ENCODE data around the gene PISD. TPM values are rescaled to one million over a fixed set of nuclear protein-coding genes. Genes with fewer than 3 reads are reported as not detected.
A peak's percentile ranks its signal among the peaks of the same experiment; 100 is the strongest.

The PISD gene
- total RNA-seq, 1 experiment from 2014 or later: 49.1 TPM

GRCh38 chr22:31652911-31653684 is 8.9 kb downstream of the PISD start:
- no peak for DNase-seq (ENCODE audit: low read depth)

GRCh38 chr22:31652088-31652487 is 9.9 kb downstream of the PISD start:
- no peak for DNase-seq (ENCODE audit: low read depth)

- DNase-seq (ENCODE audit: low read depth): no peak
Observed at GRCh38 chr22:31651664-31652063, 10.4 kb downstream of the PISD start.

- peak; percentile 28 for DNase-seq (ENCODE audit: low read depth)
Observed at GRCh38 chr22:31650391-31650790, 11.6 kb downstream of the PISD start.

DNA sequence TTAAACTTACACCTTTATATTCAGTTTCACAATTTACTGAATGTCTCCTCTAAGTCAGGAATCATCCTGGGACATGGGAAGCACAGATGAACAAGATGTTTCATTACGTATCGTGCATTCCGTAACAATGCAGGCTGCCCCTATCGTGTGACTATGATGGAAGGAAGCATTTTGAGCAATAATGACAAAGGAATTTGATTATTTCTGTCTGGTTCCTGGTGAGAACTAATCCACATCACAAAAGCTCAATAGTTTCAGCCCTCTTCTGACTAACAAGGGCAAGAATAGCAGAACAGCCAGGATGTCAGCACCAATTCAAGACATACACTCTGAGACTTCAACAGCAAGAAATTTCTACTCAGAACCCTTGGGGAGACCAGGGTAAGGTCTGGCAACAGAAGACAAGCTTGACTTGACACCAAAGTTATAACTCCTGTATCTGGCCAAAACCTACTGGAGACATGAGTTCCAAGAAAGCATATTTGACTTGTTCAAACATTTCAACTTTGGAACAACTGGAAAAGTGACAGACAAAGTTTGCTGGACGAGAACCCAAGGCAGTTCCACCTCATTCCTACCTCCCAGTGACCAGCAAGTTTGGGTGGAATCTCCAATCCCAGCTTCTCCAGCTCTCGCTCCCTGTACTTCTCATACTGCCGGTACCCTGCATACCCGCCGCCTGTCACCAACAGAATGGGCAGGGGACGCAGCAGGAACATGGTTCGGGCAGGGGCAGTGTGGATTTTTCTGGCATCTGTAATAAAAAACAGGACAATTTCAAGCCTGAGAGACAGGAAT is 14.3 kb downstream of the PISD start:
- no peak for DNase-seq (ENCODE audit: low read depth)

DNA sequence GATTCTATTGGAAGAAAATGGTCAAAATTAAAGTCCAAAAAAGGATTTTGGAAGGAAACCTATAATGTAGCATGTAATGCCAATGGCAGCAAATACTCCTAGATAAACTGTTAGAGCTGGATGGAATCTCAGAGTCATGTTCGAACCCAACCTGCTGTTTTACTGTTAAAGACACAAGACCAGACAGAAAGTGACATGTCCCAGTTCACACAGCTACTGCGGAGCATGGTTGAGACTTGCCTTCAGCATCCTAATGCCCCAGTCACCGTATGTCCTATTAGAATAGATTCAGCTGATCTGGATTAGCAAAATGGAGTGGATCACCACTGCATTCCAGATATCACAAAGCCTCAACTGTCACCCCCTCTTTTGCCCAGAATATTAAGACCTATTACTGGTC is 14.9 kb downstream of the PISD start:
- no peak for DNase-seq (ENCODE audit: low read depth)

DNA sequence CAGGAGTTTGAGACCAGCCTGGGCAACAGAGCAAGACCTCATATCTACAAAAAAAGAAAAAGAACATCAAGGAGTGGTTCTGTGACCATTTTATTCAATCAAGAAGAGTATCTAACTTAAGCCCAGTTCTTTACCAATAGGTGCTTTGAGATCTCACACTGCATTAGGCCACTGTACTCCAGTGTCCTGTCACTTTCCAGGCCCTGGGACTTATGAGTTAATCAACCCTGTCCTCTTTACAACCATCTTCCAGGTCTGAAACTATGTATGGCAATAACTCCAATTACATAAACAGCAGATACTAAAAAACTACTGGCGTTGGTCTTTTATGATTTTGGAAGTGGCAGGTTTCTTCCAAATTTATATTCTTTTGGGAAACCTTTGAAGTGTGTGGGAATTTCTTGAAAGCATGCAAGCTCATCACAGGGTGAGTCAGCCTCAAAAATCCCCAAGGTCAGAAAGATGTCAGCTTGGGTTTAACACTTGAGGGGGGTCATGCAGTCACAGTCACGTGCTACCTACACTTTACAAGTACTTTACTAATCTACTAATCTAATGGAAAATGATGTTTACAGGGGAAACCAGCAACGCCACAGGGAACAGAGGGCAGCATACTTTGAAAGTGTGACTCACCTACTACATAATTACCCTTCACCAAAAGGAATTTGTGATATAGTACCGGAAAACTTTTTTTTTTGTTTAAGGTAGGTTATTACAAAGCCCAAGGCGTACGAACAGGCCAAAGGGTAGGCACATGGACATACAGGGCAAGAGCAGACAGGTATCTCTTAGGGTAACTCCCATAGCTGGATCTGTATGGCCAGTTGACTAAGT is 15.6 kb downstream of the PISD start:
- DNase-seq (ENCODE audit: low read depth): peak; percentile 95

DNA sequence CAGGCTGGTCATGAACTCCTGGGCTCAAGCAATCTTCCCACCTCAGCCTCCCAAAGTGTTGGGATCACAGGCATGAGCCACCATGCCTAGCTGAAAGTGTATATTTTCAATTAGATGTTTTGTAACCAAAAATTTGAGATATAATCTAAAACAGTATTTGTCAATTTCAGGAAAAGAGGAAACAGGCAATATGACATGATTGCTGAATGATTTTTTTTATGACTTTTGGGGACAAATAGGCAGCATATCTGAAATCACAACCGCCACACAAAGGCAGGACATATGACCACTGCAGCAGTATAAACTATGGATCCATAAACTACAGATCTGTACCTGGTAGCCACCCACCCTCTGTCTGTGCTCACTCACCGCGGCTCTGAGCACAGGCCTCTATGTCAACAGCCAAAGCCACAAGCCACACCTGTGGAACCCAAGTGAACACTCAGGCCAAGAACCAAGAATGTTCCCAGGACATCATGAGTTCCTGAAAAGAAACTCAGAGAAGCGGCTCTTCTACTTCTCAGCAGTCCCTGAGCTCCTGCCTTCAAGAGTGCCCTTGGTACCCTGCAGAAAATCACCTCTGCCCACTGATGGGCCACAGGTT is 22.5 kb downstream of the PISD start:
- DNase-seq (ENCODE audit: low read depth): no peak

DNA sequence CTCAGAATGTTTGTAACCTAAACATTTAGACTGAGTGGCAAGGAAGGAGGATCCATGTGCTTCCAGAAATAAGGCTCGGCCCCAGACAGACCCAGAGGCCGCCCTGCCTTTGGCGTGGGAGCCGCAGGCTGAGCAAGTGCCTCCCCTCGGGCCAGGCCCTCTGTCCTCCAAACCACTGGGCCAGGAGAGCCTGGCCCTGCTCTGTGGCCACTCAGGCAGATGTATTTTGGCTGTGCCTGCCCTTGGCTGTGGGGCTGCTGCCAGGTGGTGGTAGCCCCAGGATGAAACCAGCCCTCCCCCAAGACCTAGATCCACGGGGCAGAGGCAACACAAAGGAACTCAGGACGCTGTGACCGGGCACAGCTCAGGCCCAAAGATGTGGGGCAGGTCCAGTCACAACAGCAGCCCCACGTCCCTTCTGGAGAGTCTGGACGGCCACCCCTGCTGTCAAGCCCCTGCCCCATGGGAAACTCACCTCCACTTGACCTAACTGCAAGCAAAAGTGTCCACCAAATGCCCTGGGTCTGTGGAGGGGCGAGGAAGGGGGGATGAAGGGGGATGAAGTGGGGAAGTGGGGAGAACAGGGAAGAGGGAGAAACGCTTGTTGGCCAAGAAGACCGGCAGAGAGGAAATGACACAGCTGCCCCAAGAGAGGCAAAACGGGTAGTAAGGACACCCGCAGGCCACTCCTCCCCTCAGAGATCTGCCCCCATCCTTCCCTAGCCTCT is 24.0 kb downstream of the PISD start:
- peak; percentile 56 for DNase-seq (ENCODE audit: low read depth)

- DNase-seq (ENCODE audit: low read depth): no peak
Observed at GRCh38 chr22:31637447-31637890, 24.5 kb downstream of the PISD start.

DNA sequence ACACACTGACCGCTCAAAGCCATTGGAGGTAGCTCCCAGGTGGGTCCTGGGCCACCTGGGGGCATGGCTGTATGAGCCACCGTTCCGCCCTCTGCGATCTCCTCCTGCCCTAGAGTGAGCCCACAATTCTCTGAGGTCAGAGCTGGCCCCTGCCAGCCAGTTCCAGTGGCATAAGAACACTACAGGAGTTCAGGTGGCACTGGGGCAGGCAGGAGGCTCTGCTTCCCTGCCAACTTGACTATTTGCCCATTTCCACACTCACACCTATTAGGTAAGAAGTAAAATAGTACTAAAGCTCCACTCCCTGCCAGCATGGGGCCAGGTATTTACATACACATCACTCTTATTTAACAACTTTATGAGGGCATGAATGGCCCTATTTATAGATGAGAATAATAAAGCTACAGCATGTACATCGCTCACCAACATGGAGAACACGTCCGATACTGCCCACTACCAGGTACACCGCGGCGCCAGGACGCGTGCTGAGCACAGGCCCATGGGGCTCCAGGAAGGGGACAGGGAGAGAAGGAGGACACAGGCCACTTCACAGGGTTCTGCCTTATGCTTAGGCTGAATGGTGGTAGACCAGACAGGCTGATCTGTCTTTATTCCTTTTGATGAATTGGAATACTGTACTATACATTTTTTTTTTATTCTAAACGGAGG is 26.2 kb downstream of the PISD start:
- DNase-seq (ENCODE audit: low read depth): no peak

- DNase-seq (ENCODE audit: low read depth): no peak
Observed at GRCh38 chr22:31631436-31631835, 30.6 kb downstream of the PISD start.

GRCh38 chr22:31630331-31631329 is 31.4 kb downstream of the PISD start:
- peak; percentile 88 for DNase-seq (ENCODE audit: low read depth)

DNA sequence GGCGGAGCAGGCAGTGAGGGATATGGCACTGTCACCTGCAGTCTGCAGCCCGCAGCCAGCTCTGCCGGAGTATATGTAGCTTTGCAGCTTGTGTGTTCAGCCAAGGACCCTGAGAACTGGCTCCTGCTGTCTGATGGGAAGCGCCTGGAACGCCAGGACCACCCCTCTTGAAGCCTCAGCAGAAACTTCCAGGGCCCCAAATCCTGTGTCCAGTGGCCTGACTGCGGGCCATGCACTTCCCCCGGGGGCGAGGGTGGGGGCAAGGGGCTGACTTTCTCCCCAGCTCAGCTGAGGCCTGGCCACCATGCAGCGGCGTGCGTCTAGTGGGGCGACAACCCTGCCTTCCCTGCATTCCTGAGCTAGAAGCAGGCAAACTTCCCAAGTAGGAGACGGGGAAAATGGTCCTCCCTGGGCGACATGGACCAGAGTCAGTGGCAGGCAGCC is 32.3 kb downstream of the PISD start:
- no peak for DNase-seq (ENCODE audit: low read depth)

- DNase-seq (ENCODE audit: low read depth): no peak
Observed at GRCh38 chr22:31628969-31629708, 32.9 kb downstream of the PISD start.

DNA sequence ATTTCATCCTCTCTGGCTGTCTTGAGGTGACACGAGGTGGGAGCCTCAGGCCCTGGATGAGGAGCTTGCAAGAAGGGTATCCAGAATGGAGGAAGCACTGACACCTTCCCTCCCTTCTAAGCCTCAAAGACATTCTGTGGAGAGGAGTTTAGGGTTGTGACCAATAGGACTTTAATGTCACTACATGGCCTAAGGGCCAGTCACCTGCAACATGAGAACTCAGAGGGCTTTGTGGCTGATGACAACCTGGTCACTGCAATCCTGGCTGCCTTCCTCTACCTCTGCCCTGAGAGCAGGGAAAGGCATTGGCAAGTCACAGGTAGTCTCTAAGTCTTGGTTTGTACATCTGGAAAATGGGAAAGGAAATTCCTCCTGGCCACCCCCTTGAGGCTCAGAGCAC is 33.7 kb downstream of the PISD start:
- no peak for DNase-seq (ENCODE audit: low read depth)

DNA sequence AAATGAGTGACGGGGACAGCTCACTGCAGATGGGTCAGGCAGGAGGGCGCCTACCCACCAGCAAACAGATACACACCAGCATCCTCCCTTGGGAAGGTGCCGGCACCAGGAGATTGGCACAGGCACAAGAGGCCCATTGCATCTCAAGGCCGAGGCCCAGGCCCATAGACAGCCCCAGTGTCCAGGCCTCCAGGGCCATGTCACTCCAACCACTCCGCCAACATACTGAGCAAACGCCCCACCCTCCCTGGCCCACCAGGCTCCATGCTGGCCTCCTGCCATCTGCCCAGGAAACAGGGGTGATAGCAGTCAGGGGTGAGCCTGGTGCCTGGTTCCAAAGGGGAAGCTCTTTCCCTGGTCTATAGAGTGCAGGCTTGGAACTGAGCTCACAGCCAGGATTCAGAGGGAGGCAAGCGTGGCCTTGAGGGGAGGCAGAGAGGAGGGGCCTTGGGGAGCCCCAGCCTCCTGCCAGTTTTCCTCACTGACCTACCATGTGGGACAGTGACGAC is 34.7 kb downstream of the PISD start:
- no peak for DNase-seq (ENCODE audit: low read depth)

Data from HT1080 (cell line).